ENCODE measurements around the gene SMIM44.

SMIM44 gene

DNA sequence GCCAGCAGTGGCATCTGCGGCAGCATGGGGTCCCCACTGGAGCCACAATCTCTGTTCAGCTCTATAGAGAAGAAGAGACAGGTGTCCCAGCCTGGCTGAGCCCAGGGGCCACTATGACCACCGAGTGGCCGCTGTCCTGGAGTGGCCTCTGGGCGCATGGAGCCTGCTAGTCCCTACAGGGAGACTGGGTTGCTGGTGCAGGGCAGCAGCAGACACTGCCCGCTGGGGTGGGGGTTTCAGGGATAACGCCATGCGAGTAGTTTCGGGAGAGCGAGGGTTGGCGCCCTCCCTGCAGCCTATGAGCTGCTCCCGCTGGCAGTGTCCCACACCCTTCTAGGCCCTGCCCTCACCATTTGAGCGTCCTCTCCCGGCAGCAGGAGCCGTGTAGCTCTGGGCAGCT, 44.8 kb upstream of the SMIM44 start:
- no peak overlapping the region for H3K4me3 ChIP-seq (ENCODE audit: low read depth, low read length)
- TF ChIP-seq, protein P1, sequence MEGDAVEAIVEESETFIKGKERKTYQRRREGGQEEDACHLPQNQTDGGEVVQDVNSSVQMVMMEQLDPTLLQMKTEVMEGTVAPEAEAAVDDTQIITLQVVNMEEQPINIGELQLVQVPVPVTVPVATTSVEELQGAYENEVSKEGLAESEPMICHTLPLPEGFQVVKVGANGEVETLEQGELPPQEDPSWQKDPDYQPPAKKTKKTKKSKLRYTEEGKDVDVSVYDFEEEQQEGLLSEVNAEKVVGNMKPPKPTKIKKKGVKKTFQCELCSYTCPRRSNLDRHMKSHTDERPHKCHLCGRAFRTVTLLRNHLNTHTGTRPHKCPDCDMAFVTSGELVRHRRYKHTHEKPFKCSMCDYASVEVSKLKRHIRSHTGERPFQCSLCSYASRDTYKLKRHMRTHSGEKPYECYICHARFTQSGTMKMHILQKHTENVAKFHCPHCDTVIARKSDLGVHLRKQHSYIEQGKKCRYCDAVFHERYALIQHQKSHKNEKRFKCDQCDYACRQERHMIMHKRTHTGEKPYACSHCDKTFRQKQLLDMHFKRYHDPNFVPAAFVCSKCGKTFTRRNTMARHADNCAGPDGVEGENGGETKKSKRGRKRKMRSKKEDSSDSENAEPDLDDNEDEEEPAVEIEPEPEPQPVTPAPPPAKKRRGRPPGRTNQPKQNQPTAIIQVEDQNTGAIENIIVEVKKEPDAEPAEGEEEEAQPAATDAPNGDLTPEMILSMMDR (IDR thresholded peaks at IDR 0.05; ENCODE audit: control insufficient read depth, extremely low read depth, insufficient read depth), result no peak
- DNase-seq (ENCODE audit: low read depth), result no peak

DNA sequence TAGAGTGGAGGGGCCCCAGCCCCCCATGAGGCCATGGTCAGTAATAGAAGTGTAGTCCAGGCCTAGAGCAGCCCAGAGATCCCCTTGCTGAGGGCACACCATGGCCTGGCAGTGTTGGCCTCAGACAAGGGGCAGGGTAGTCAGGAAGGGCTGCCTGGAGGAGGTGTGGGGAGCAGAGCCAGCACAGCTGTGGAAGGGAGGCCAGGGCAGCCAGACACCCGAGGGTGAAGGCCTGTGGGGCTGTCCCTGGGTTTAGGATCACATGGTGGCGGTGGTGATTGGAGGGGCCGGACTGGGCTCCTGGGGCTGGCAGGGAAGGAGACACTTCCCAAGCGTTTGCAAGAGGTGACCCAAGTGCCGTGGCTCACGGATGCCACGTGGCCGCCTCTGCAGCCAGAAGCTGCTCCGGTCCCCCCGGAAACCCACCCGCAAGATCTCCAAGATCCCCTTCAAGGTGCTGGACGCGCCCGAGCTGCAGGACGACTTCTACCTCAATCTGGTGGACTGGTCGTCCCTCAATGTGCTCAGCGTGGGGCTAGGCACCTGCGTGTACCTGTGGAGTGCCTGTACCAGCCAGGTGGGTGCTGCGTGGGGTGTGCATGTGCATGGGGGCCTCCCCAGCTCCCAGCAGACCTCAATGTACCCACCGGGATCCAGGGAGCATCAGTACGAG, 44.1 kb upstream of the SMIM44 start:
- TF ChIP-seq, protein P1 (IDR thresholded peaks at IDR 0.05; ENCODE audit: control insufficient read depth, extremely low read depth, insufficient read depth), result no peak
- no peak for DNase-seq (ENCODE audit: low read depth)
- no peak overlapping the region for H3K4me3 ChIP-seq (ENCODE audit: low read depth, low read length)

DNA sequence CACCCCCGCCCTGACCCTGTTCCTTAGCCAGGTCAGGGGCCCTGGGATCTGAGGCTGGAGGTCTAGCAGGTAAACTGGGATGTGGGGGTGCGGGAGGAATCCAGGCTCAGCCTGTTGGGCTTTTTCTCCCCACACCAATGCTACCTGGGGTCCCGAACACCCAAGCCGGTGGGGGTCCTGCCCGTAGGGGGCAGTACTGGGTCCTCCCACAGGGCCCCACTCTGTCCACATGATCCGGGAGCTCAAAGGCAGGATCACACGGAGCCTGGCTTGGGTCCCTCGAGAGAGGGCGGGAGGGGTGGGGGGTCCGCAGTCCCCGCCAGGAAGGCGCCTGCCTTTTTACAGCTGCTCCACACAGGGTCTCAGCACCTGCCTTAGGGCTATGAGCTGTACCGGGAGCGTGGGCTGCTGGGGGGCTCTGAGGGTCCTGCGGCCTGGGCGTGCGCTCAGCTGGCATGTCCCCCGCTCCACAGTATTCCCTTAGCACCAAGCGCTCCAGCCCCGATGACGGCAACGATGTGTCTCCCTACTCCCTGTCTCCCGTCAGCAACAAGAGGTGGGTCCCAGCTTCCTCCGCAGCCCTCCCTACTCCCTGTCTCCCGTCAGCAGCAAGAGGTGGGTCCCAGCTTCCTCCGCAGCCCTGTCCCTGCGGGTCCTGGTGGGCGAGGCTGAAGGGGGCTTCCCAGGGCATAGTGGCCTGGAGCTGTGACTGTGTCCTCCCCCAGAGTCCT, 43.4 kb upstream of the SMIM44 start:
- DNase-seq (ENCODE audit: low read depth), result no peak
- TF ChIP-seq, protein P1 (IDR thresholded peaks at IDR 0.05; ENCODE audit: control insufficient read depth, extremely low read depth, insufficient read depth), result peak; percentile 9; the same call in 1 of the 2 replicates
- H3K4me3 ChIP-seq (ENCODE audit: low read depth, low read length), result no peak overlapping the region

DNA sequence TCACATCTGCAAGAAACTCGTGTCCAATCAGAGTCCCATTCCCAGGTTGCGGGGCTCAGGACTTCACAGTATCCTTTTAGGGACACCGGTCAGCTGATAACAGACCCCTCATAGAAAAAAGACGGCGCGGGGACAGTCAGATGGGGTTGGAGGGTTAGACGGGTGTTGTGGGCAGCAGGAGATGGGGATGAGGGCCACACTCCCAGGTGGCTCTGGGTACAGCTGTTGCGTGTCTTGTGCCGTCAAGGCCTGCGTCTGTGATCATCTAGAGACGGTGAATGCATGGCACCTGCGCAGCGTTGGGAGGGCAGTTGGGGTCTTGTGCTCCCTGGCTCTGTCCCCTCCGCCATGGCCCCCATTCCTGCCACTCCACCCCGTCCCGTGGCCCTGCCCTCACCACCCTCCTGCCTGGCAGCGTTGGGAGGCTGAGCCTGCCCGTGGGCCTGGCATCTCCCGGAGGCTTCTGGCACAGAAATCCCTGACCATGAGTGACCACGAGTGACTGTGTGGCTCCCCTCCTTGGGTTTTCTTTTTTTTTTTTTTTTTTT, 41.7 kb upstream of the SMIM44 start:
- TF ChIP-seq, protein P1 (IDR thresholded peaks at IDR 0.05; ENCODE audit: control insufficient read depth, extremely low read depth, insufficient read depth), result no peak
- no peak for DNase-seq (ENCODE audit: low read depth)
- H3K4me3 ChIP-seq (ENCODE audit: low read depth, low read length), result no peak overlapping the region

DNA sequence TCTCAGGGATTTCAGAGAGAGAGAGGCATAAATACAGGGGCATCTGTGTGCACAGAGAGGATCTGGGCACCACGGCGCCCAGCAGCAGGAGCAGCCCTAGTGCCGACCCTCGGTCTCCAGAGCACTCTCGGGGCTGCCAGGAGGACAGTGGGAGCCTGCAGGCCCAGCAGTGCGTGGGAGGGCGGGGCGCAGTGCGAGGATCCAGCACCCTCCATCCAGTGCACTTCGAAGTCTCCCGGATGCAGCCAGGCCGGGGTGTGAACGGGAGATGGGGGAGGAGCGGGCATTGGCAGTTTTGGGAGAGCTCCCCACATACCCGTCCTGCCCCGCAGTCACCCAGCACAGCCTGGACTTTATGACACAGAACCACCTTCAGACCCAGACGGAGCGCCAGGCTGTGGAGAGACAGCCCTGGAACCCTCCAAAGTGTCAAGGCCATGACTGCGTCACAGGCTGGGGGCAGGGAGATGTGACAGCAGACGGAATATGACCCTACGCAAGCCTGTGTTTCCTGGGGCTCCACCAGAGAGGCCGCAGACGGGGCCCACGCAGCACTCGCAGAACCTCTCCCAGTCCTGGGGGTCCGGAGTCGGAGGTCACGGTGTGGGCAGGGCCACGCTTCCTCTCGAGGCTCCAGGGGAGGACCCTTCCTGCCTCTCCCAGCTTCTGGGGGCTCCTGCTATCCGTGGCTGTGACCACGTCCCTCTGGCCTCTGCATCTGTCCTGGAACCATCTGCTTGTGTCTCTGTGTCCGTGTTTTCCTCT, 41.0 kb upstream of the SMIM44 start:
- DNase-seq (ENCODE audit: low read depth), result no peak
- TF ChIP-seq, protein P1 (IDR thresholded peaks at IDR 0.05; ENCODE audit: control insufficient read depth, extremely low read depth, insufficient read depth), result no peak
- H3K4me3 ChIP-seq (ENCODE audit: low read depth, low read length), result no peak overlapping the region

DNA sequence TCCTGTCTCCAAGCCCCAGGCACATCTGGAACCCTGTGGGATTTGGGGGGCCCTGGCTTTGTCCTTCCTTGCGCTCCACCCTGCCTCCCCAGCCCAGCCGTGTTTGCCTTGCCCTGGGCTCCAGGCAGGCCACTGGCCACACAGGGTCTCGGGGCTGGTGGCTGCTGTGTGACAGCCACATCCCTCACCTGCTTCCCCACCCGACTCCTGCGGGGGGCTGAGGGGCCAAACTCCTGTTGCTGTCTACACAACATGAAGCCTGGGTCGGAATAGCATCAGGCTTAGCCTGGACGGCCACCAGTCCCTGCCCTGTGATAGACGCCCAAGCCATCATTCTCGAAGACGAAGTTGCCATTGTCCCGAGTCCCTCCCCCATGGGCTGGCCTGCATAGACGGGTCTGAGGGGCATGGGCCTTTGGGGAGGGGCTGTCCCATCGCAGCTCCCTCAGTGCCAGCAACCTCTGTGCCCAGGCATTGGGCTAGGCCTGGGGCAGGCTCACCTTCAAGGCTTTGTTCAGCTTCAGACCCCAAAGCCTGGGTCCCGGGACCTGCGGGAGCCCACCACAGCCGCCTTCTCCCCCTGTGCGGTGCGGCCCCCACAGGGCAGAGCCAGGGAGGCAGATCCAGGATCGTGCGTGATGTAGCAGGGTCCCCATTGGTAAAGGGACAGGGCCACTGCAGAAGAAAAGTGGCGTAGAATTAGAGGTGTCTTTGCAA, 40.3 kb upstream of the SMIM44 start:
- TF ChIP-seq, protein P1 (IDR thresholded peaks at IDR 0.05; ENCODE audit: control insufficient read depth, extremely low read depth, insufficient read depth), result no peak
- no peak overlapping the region for H3K4me3 ChIP-seq (ENCODE audit: low read depth, low read length)
- no peak for DNase-seq (ENCODE audit: low read depth)
